HG03039 (cell line): ENCODE data around the gene LORICRIN.

Experiments used
- ATAC-seq: cut with Tn5 transposase; IDR thresholded peaks from one replicate; pipeline ENCODE4 v1.9.1; 2021; ENCODE audit warnings: mild to moderate bottlenecking, moderate library complexity; ENCODE audit not compliant: unreplicated experiment

LORICRIN gene

GRCh38 chr1:153293851-153294250, 34.4 kb downstream of the LORICRIN start:
- ATAC-seq, result no peak

GRCh38 chr1:153302308-153302707, 42.8 kb downstream of the LORICRIN start:
- no peak for ATAC-seq

- no peak for ATAC-seq
Measured at GRCh38 chr1:153305682-153306081, 46.2 kb downstream of the LORICRIN start.

GRCh38 chr1:153306303-153307220, 47.1 kb downstream of the LORICRIN start:
- no peak for ATAC-seq

- ATAC-seq, result no peak
Measured at GRCh38 chr1:153307221-153307600, 47.7 kb downstream of the LORICRIN start.

- no peak for ATAC-seq
Measured at GRCh38 chr1:153308540-153308939, 49.1 kb downstream of the LORICRIN start.

- no peak for ATAC-seq
Measured at GRCh38 chr1:153309441-153309840, 50.0 kb downstream of the LORICRIN start.

- no peak for ATAC-seq
Measured at GRCh38 chr1:153310526-153310925, 51.0 kb downstream of the LORICRIN start.
